NCI-H69 (cell line): ENCODE data around the gene MRPS15.
A peak's percentile ranks its signal among the peaks of the same experiment; 100 is the strongest.
"Not testable (repeated sequence)": the region's sequence is repeated elsewhere in the genome, so short reads cannot be mapped to it uniquely, and the experiment has no call there.

Experiments used
- DNase-seq: peaks from one replicate; lab custom pipeline; 2025; lab: John Stamatoyannopoulos, UW

MRPS15 gene

DNA sequence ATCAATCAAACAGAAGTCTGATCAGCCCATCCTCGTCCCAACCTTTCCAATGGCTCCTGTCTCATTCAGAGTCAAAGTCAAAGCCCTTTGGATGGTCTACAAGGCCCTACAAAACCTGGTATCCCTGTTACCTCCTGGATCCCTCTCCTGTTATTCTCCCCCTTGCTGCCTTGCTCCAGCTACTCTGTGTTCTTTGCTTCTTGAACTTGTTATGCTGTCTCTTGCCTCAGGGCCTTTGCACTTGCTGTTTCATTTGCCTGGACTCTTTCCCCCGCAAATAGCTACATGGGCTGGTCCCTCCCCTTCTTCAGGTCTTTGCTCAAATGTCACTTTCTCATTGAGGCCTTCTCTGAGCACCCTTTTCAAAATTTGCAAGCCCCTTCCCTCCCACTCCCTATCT, 19.9 kb upstream of the MRPS15 start:
- no peak for DNase-seq

DNA sequence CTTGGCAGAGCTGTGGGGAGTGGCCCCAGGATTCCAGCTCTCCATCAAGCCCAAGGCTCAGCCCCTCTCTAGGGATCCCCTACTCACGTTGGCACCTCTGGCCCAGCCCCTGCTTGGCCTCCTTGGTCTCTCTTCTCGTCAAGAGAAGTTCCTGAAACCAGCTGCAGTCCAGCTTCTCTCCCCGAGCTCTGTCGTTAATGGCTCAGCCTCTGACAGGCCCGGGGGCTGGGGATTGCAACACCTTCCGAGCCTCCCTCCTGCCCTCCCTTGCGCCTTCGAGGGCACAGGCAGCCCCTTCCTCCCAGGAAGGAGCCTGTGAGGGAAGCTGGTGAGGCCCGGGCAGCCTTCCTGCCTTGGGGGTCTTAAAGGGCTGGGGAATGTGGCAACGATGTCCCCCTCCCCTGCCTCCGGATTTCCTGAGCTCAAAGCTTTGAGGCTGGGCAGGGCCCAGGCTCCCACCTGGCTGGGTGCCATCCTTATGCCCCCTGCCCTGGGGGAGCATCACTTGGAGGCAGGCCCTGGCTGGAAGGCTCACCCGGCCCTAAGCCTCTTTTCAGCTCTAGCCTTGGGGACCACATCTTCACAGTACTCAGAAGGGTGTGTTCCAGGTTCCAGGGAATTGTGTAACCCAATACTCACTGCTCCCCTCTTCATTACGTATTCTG, 18.7 kb upstream of the MRPS15 start, which contains the start of gene CSF3R:
Gene CSF3R, minus strand, starts transcription at position 190 of the 665 bp plus-strand sequence. CDS start 3,417 bp downstream, outside the sequence.
- DNase-seq = no peak

DNA sequence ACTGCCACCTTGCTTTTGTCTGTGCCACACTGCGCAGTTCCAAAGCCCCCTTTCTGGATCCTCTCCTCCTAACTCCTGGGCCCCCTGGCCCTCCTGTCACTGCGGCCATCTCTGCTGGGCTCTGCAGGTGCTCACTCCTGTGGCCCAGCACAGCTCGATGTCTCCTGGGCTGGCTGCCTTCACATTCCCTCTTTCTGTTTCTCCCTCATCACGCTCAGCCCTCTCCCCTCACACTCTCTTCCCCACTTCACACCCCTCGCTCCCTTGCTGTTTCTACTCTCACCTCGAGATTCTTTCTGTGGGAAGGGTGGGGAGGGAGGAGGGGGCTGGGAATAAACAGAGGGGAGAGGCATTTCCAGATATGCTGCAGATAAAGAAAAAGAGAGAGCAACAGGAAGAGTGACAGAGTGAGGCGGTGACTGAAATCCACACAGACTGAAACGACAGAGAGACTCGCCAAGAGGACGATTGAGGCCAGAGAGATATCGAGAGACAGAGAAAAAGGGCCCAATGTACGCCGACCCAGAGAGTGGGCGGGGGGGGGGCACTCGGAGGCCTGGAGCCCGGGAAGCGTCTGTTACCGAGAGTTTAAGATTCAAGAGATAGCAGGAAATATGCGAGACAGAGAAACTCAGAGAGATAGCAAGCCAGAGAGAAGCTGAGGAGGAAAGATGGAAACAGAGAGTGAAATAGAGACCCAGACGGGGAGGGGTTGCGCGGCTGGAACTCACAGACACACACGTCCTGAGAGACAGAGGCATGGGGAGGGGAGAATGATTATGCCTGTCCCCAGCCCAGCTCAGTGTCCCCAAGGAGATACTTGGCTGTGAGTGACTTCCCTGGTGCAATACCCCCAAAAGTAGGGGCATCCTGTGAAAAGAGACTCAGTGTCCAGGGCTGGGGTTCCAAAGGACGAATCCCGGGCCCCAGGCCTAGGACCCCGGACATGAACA, 17.9 kb upstream of the MRPS15 start:
- no peak for DNase-seq

DNA sequence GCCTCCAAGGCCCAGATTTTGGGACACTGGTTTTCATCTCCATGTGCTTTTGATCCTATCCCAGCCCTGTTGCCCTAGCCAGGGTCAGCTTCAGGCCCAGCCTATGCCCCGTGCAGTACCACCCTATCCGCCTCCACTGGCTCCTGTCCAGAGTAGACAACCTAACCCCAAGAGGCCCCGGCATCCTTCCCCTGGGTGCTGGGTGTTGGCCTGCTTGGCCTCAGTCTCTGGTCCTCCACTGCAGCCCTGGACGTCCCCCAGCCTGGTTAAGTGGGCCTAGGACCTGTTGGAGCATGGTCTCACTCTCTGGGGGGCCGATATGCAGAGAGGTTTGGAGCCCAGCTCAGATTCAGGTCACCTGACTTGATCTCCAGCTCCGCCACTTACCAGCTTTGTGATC, 16.9 kb upstream of the MRPS15 start:
- DNase-seq = no peak

DNA sequence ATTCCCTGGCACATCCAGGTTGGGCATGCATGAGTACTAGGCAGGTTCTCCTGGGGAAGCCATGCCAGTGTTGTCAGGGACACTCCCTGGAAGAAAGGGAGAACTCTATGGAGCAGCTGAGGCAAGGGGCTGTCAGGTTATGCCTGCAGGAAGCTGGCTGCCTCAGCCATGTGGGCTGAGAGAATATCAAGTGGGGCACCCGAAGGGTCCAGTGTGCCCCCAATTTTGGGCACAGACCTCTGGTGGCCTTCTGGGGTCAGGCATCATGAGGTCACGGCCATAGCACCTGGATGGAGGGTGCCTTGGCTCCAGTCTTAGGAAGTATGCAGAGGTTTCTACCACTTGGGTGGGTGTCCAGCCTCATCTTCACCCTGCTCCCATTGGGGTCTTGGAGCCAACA, 16.0 kb upstream of the MRPS15 start:
- DNase-seq = no peak

DNA sequence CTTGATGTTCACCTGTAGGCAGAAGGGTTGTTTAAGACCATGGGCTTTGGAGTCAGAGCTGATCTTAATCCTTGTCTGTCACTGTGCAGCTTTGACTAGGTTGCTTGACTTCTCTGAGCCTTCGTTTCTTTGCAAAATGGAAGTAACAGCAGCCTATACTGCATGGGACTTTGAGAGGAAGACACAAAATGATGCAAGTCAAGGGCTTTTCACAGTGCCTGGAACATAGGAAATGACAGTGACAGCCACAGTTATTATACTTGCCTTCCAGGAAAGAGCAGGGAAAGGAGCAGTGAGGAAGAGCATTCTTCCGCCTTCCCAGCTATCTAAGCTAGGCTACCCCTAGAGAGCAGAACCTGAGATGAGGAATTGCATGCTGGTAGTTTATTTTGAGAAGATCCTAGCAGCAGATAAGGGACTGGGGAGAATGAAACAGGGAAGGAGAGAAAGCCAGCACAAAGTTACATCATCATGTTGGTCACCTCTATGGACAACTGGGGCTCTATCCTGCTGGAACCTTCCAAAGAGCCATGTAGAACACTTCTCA, 15.4 kb upstream of the MRPS15 start:
- no peak for DNase-seq

DNA sequence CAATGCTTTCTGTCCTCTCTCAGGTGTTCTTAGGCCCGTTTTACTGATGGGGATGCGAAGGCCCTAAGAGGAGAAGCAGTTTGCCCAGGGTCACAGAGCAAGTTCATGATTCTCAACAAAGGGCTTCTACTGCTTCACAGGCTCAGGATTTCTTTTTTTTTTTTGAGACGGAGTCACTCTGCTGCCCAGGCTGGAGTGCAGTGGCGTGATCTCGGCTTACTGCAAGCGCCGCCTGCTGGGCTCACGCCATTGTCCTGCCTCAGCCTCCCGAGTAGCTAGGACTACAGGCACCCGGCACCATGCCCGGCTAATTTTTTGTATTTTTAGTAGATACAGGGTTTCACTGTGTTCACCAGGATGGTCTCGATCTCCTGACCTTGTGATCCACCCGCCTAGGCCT, 13.4 kb upstream of the MRPS15 start:
- not testable (repeated sequence) for DNase-seq

DNA sequence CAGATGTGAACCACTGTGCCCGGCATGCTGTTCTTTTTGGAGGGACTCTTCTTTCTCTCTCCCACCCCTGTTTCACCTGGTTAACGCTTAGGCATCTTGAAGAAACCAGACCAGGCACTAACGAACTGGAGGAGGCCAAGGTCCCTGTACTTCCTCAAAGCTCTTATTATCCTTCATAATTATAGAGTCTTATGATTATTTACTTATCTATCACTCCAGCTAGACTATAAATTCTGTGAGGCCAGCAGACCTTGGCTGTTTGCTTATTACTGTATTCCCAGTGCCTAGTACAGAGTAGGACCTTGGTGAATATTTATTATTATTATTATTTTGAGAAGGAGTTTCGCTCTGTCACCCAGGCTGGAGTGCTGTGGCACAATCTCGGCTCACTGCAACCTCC, 12.8 kb upstream of the MRPS15 start:
- DNase-seq = peak; percentile 13

DNA sequence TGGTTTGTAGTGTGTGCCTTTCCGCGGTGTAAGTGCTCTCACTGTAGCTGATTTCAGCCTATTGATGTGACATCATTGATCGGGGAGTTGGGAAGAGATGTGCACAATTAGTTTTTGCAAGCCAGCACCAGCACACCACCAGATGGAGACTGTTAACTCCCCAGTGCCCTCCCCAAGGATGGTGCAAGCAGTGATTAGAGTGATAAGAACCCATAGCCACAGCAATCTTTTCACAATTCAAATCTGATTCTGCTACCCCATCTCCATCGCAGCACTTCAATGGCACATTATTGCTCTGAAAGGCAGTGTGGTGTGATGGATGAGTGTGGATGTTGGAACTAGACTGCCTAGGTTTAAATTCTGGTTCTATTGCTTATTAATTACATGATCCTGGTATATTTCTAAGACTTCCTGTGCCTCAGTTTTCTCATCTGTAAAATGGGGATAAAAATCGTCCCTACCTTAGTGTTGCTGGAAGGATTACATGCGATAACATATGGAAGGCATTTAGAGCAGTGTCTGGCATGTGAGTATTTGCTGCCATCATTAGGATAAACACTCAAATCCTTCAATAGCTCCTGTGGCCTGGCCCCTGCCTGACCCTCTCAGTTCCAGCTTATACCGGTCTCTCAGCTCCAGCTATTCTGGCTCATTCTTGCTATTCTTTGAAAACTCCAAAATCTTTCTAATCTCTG, 11.9 kb upstream of the MRPS15 start:
- no peak for DNase-seq

DNA sequence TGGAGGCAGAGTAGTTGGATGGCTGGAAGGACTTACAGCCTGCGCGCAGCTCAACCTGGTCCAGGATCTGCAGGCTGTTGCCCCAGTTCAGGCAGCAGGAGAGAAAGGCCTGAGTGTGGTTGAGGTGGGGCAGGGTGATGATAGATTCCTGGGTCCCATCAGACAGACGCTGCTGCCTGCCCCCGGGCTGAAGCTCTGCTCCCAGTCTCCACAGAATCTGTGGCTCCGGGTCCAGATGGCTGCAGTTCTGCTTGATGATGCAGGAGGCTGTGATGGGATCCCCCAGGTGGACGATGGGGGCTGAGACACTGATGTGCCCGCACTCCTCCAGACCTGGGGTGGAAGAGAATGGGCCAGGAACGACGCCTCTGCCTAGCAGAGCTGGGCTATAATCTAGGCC, 11.2 kb upstream of the MRPS15 start:
- no peak for DNase-seq

DNA sequence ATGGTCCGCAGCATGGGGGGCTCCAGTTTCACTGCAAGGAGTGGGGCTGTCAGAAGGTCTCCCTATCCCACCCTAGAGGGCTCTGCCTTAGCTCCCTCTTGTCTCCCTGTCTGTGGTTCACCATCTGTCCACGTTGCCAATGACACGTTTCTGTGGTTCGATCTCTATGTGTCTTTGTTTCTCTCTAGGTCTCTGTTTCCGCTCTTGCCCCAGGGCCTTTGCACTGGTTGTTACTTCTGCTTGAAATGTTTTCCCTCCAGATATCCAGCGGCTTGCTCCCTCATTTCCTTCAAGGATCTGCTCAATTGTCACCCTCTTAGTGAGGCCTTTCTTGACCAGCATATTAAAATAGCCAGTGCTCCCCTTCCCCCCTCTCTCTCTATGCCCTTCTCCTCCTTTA, 8.5 kb upstream of the MRPS15 start:
- no peak for DNase-seq

DNA sequence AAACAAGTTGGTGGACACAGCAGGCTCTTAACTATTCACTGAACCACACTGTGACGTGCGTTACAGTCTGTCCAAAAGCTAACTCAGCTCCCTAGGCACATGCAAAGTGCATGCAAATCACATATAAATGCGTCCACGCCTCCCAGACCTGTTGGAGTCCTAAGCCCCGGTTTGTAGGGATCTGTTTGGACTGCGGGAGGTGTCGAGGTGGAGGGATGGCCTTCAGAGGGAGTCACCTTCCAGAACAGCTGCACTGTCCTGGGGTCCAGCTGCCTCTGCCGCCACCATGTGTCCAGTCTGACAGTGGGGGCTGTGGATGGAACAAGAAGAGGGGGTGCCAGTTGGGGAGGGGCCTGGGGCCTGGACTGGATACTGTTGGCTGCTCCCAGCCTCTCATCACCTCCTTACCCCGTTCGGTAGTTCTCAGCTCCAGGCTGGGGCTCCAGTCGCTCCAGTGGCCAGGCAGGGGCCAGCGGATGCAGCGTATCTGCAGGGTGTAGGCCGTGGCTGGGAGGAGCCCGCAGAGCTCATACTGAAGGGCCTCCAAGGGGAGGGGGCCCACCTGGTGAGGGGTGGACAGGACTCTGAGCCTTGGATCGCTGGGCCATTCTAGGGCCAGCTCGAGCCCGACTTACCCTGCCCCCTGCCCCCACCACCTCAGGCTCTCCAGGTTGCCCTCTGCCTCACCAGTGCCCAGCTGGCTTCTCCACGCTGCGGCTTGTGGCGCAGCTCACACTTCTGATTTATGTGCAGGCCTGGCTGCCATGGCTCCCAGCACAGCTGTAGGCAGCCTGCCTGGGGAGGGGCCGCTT, 7.9 kb upstream of the MRPS15 start:
- no peak for DNase-seq

DNA sequence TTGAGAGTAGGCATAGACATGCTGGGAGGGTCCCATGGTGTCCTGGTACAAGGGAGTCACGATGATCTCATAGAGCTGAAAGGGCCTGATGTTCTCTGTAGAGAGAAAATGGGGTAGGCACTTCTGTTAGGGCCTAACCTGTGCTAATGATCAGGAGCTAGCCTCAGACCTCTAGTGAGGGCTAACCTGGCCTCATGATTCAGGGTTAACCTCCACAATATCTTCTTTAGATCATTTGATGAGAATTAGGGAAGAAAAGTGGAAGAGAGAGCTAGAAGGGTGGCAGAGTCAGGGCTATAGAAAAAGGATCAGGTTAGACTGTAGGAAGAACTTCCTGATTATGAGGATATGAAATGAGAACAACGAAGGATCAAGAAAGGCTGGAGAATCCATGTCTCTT, 5.0 kb upstream of the MRPS15 start:
- DNase-seq = no peak

DNA sequence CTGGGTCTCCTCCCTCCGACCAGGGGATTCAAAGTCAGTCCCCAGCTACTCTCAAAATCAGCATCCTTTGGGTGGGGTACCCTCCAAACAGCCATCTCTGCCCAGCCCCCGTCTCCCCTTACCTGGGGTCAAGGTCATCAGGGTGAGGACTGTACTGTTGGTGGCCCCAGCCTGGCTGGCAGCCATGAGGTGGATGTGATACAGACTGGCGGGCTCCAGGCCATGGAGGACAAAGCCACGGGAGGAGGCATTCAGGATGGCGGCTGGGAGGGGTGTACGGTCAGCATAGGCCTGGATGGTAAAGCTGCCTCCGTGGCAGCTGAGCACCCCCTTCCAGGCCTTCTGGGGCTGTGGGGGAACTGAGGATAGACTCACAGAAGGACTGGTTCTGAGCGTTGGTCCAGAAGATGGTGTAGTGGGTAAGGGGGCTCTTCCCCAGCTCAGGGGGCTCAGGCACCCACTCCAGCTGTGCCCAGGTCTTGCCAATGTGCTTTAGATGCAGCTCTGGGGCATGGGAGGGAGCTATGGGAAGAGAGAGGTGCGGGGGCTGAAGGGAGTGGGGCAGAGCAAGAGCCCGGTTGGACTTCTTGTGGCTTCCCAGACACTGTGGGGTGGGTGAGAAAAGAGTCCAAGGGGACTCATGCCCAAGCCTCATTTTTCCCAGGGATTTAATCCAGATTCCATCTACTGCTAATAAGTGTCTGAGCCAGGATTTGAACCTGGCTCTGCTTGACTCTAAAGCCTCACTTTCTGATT, 3.7 kb upstream of the MRPS15 start:
- DNase-seq = no peak

DNA sequence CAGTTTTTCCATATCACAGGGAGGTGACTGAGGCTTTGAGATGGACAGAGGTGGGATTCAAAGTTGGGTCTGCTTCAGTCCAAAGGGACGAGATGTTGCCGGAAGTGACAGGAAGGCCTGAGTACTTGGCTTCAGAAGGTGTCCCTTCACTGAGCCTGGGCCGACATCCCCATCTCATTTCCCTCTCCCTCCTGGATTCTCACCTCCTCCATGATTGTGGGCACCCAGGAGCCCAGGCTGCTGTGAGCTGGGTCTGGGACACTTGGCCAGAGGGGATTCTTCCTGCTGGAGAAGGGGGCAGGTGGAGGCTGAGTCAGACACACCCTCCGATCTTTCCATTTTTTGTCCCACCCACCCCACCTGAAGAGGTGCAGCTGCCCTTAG, 2.8 kb upstream of the MRPS15 start:
- no peak for DNase-seq

DNA sequence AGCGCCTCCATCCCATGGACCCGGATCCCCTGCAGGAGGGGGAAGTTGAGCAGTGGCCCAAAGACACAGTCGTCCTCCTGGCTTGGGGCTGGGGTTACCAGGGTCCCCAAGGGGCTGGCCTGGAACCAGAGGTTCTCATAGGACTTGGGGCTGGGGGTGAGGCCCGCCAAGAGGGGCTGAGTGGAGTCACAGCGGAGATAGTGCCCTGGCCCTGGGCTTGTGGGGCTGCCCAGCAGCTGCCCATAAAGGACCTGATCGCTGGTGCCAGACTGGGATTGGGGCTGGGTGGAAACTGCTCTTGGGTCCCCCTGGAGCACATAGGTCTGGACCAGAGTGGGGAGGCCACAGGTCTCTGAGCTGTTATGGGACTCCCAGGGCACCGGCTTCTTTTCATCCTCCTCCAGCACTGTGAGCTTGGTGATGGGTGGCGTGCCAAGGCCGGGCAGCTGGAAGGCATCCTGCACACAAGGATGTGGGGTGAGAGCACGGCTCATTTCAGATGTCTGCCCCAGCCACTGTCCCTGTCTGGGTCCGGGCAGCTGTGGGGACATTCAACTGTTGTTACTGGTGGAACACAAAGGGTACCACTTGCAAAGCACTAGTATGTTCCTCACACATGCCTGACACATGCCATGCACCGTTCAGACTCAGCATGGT, 2.3 kb upstream of the MRPS15 start:
- no peak for DNase-seq

DNA sequence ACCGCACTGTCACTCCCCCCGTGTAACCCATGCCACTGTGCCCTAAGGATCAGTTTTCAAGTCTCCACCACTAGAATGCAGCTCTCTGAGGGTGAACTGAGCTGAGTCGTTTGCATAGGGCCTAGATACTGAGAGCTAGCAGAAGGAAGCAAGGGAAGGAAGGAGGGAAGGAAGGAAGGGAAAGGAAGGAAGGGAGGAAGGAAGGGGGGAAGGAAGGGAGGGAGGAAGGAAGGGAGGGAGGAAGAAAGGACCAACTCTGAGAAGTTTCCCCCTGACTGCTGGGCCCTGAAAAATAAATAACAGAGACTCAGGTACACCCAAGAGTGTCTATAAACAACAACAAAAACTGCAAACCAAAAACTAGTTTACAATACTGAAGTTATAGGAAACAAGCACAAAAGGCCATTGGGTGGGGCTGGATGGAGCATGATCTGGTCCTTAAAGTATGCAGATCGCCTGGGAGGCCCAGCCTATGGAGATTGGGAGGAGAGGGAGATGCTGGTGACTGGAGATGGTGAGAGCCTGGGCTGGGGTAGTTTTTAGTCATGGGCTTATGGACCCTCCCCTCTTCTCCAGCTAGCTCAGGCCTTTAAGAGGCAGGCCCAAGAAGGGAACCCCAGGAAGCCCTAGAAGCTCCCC, 1.7 kb upstream of the MRPS15 start:
- DNase-seq = no peak

DNA sequence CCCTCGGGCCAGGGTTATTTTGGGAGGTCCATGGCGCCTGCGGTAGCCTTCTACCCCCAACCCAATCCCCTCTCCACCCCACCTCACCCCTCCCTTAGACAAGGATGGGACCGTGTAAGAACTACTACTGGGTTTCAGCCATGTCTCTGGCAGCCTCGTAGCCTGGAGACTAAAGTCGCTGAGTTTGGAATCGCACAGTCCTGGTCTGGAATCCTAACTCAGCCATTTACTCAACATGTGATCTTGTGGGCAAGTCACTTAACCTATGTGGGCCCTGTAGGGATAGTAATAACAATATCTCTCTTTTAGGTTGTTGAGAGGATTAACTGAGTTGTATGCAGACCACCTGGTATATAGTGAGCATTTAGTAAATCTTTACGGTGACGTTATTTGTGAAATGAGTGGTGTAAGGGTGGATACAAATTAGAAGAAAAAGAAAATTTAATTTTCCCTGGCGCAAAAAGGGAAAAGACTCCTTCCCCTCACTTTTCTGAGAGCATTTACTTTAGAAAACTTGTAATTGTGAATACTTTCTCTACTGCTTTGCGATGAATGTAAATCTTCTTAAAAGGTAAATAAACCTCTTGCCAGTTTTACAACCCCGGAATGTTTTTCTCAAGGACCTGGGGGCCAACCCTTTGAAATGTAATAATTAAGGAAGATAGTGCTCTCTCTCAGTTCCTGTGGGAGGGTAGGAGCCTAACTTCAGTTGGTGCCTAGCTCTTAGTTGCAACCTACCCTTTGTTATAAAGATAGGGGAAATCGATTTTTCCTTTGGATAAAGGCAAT, 615 bp upstream of the MRPS15 start:
- DNase-seq = peak; percentile 64

DNA sequence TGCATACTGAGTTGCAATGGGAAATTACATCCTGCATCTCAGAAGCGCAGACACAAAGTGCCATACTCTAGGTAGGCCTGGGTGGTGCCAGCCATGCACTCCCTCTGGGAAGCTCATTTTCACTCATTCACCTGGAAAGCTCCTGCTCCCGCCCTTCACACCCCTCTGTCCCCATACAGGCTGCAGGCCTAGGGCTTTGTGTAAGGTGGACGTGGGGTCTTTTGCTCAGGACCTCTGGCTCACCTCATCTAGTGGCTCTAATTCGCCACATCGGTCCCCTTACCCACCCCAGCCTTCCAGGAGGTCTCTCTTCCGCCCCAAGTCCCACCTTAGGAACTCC, 751 bp downstream of the MRPS15 start:
- DNase-seq = no peak
